K562 (cell line): Measurements from ENCODE around the gene CRB2. TPM values are rescaled to one million over a fixed set of nuclear protein-coding genes. Genes with fewer than 3 reads are reported as not detected.
A peak's percentile ranks its signal among the peaks of the same experiment; 100 is the strongest.

ENCODE experiments used
- ATF4 ChIP-seq: fragments of 450-650 bp; formaldehyde crosslinking; IDR thresholded peaks from 2 replicates; pipeline ENCODE4 v1.4.0; 2022; ENCODE audit warnings: mild to moderate bottlenecking, moderate library complexity
- BRF1 ChIP-seq: IDR thresholded peaks from 3 replicates; pipeline ENCODE4 v1.6.1; 2011; ENCODE audit warnings: borderline replicate concordance, mild to moderate bottlenecking; ENCODE audit not compliant: insufficient read length; ENCODE audit errors: extremely low read depth
- CCAR2 ChIP-seq: fragments of 200-400 bp; formaldehyde crosslinking; IDR thresholded peaks from 2 replicates; pipeline ENCODE4 v1.6.1; 2017; ENCODE audit warnings: mild to moderate bottlenecking, low read depth, low read length
- EP300 ChIP-seq: IDR thresholded peaks from 2 replicates; pipeline ENCODE4 v1.6.1; 2012; ENCODE audit warnings: low read length, improper control_type of control experiment
- EWSR1 ChIP-seq: fragments of 450-650 bp; IDR thresholded peaks from 2 replicates; pipeline ENCODE4 v1.6.1; 2018; ENCODE audit warnings: borderline replicate concordance, mild to moderate bottlenecking, low read depth, moderate library complexity; ENCODE audit not compliant: partially characterized antibody
- FIP1L1 ChIP-seq: fragments of 200-400 bp; formaldehyde crosslinking; IDR thresholded peaks from 2 replicates; pipeline ENCODE4 v1.6.1; 2018; ENCODE audit warnings: mild to moderate bottlenecking, low read depth, low read length; ENCODE audit not compliant: poor library complexity, severe bottlenecking
- FOXM1 ChIP-seq, 2 experiments: fragments of 450-650 bp in 1 of 2; sonication (generic) in 1 of 2; formaldehyde crosslinking in 1 of 2; IDR thresholded peaks; 2 replicates each; pipeline versions ENCODE4 v1.6.1 to v1.9.0; 2017 to 2022; ENCODE audit warnings: low read depth in 2 of 2, mild to moderate bottlenecking in 2 of 2, missing genetic modification reagents in 1 of 2, moderate library complexity in 1 of 2
- HEY1 ChIP-seq: fragments of 250-450 bp; sonication (Bioruptor Pico); IDR thresholded peaks from 2 replicates; pipeline ENCODE4 v1.5.0; 2020; ENCODE audit warnings: mild to moderate bottlenecking, moderate library complexity, borderline replicate concordance
- MAFG ChIP-seq: fragments of 450-650 bp; conservative IDR thresholded peaks from 2 replicates; pipeline ENCODE4 v1.6.1; 2016; ENCODE audit warnings: missing genetic modification characterization, missing compliant biosample characterization
- MGA ChIP-seq: fragments of 450-650 bp; IDR thresholded peaks from 2 replicates; pipeline ENCODE4 v1.6.1; 2016; ENCODE audit warnings: mild to moderate bottlenecking, moderate library complexity
- MNT ChIP-seq, 2 experiments: fragments of 450-650 bp; conservative IDR thresholded peaks; 2 replicates each; pipeline ENCODE4 v1.6.1; 2017; ENCODE audit warnings: mild to moderate bottlenecking in 2 of 2, moderate library complexity in 2 of 2
- SIRT6 ChIP-seq: IDR thresholded peaks from one replicate; pipeline ENCODE4 v1.6.1; 2012; ENCODE audit warnings: low read depth, mild to moderate bottlenecking, control low read depth, inconsistent platforms, low read length, moderate library complexity
- polyA plus RNA-seq, 8 experiments: library from polyadenylated mRNA; depleted of rRNA in 4 of 8; stranded (reverse) in 5 of 8; unstranded in 3 of 8; fragments of >200 nt; fragmentation: Nextera tagmentation in 2 of 8; fragmentation: Illumina TruSeq in 1 of 8; extraction: Ambion mirVana in 2 of 8; extraction: Trizol in 1 of 8; gene quantifications; 2 replicates each; pipeline versions ENCODE4 v1.2.1 to v1.2.3, GENCODE V29; 2011 to 2014; ENCODE audit warnings: inconsistent platforms in 1 of 8, missing spikeins in 1 of 8
- total RNA-seq, 7 experiments: library from RNA; depleted of rRNA in 6 of 7; stranded (reverse); fragments of >200 nt in 6 of 7; fragmentation: Illumina TruSeq in 2 of 7; extraction: Trizol in 2 of 7; gene quantifications; 2 replicates each; pipeline versions ENCODE4 v1.2.1 to v1.2.3, GENCODE V29; 2011 to 2021; ENCODE audit warnings: low replicate concordance in 1 of 7

The CRB2 gene
- total and polyA plus RNA-seq, 9 of the 15 experiments (the other 6 are each of a cell fraction or from before 2014, with no cell fraction given) = 0.13 to 1.2 (median 0.25) TPM; not detected in 2

- TF ChIP-seq MGA (0 out of 2 replicates have a peak, but pooled peaks have one; percentile 53), MNT (conservative IDR thresholded peaks at IDR 0.05) (0 out of 4 replicates have a peak, but pooled peaks of 1 of the 2 experiments have one; percentile 20), MAFG (tag) (no peak), EP300 (no peak), BRF1 (no peak), FIP1L1 (no peak), SIRT6 (no peak), CCAR2 (no peak), EWSR1 (no peak), FOXM1 (IDR thresholded peaks at IDR 0.05; ENCODE audit: low read depth) (no peak), FOXM1 (CRISPR knock-in tag; IDR thresholded peaks at IDR 0.05; ENCODE audit: low read depth) (no peak), ATF4 (CRISPR knock-in tag) (no peak), HEY1 (CRISPR knock-in tag) (no peak)
Measured at GRCh38 chr9:123395689-123396511, 39.9 kb downstream of the CRB2 start (continued).
